Neuron (in vitro differentiated cells): ENCODE results near the gene MFAP4.

Experiments used
- H2AFZ ChIP-seq: one replicate; pipeline ENCODE4 v1.6.1; 2013; ENCODE audit warnings: low read depth, mild to moderate bottlenecking, inconsistent platforms, low read length, moderate library complexity
- H3K27me3 ChIP-seq: one replicate; pipeline ENCODE4 v1.6.1; 2013; ENCODE audit warnings: low read length; ENCODE audit not compliant: insufficient read depth
- H3K36me3 ChIP-seq: one replicate; pipeline ENCODE4 v1.6.1; 2013; ENCODE audit warnings: low read length; ENCODE audit not compliant: insufficient read depth
- H3K4me1 ChIP-seq: one replicate; pipeline ENCODE4 v1.6.1; 2013; ENCODE audit warnings: low read length; ENCODE audit not compliant: insufficient read depth
- H3K4me3 ChIP-seq: 2 replicates; pipeline ENCODE4 v1.5.1; 2013; ENCODE audit warnings: mild to moderate bottlenecking, low read length, moderate library complexity
- H3K9me3 ChIP-seq: one replicate; pipeline ENCODE4 v1.6.1; 2013; ENCODE audit warnings: low read length

The MFAP4 gene, protein sequence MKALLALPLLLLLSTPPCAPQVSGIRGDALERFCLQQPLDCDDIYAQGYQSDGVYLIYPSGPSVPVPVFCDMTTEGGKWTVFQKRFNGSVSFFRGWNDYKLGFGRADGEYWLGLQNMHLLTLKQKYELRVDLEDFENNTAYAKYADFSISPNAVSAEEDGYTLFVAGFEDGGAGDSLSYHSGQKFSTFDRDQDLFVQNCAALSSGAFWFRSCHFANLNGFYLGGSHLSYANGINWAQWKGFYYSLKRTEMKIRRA

GRCh38 chr17:19386974-19387920, at the start of gene MFAP4:
Gene MFAP4 (minus strand): TSS chr17:19387190. CDS start chr17:19387155, 35 bp downstream.
- Histone ChIP-seq H3K9me3 (no peaks in the 10 kb centered on the region), H3K4me3 (no peak within 1 kb of the TSS), H3K4me1 (peaks cover 17% of the 10 kb centered on the region), H3K27me3 (peaks cover 9% of the 10 kb centered on the region), H3K36me3 (peaks cover 29% of the 10 kb centered on the region), H2AFZ (no peak within 1 kb of the TSS)

DNA sequence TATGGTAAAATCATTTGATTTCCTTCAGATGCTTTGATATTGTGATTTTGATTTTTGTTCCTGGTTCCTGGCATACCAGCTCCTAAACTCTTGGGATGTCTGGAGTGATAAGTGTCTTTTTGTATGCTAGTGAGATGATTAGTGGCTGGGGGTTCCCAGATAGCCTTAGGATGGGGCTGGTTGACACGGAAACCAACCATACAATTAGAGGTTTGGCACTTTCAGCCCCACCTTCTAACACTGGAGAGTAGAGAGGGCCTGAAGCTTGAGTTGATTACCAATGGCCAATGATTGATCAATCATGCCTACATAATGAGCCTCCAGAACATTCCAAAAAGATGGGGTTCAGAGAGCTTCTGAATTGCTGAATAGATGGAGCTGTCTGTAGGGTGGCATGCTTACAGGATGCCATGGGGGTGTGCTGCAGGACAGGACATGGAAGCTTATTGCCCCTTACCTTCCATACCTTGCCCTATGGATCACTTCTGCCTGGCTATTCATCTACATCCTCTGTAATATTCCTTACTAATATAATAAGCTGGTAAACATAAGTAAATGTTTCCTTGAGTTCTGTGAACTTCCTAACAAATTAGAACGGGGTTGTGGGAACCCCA, 46.8 kb upstream of the MFAP4 start:
- Histone ChIP-seq H3K27me3 (peaks cover 2% of the 10 kb centered on the region), H3K9me3 (no peaks in the 10 kb centered on the region), H2AFZ (no peak overlapping the region), H3K4me1 (no peaks in the 10 kb centered on the region), H3K4me3 (no peak overlapping the region), H3K36me3 (no peaks in the 10 kb centered on the region)

DNA sequence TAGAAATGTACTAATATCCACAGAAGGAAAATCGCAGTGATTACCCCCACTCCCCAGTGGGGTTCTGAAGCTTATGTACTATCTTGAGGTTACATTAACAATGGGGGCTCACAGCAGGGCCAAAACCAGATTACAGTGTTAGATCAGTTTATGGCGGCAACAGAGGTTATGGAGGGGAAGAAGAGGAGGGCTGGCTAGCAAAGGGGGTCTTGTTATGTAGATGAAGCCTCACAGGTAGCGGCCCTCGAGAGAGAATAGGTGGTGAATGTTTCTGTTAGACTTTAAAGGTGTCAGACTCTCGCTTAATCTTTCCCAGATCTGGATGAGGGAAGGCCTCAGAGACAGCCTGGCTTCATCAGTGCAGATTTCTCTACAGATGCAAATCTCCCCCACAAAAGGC, 46.3 kb upstream of the MFAP4 start:
- H3K4me1 ChIP-seq: no peaks in the 10 kb centered on the region

DNA sequence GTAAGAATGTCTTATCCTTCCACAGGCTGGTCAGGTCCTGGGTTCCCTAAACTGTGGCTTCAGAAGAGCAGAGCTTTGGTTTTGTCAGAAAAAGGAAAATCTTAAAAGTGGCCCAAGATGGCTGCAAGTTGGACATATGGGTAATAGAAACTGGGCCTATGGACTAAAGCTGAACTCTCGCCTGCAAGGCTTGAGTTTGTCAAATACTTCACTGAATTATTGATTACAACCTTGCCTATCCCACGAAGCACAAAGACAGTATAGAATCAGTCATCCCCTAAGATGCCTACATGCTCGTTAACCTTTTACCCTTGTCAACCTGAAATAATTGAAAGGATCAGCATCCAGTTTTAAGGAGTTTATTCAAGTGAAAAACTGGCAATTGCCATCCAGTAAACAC, 44.7 kb upstream of the MFAP4 start:
- Histone ChIP-seq H3K36me3 (no peaks in the 10 kb centered on the region), H3K4me1 (no peaks in the 10 kb centered on the region)

More for the DNA sequence above, 46.3 kb upstream of the MFAP4 start:
- no peaks in the 10 kb centered on the region for H3K9me3 ChIP-seq
- no peak overlapping the region for H2AFZ ChIP-seq
- no peaks in the 10 kb centered on the region for H3K36me3 ChIP-seq
- no peak overlapping the region for H3K4me3 ChIP-seq
- no peaks in the 10 kb centered on the region for H3K27me3 ChIP-seq

GRCh38 chr17:19426631-19427030, 39.6 kb upstream of the MFAP4 start:
- no peaks in the 10 kb centered on the region for H3K36me3 ChIP-seq
- H3K4me1 ChIP-seq: no peaks in the 10 kb centered on the region
- H3K4me3 ChIP-seq: no peak overlapping the region
- H3K27me3 ChIP-seq: no peaks in the 10 kb centered on the region
- no peak overlapping the region for H2AFZ ChIP-seq
- H3K9me3 ChIP-seq: no peaks in the 10 kb centered on the region

More for the DNA sequence above, 44.7 kb upstream of the MFAP4 start:
- Histone ChIP-seq H2AFZ (no peak overlapping the region), H3K4me3 (no peak overlapping the region), H3K27me3 (no peaks in the 10 kb centered on the region), H3K9me3 (no peaks in the 10 kb centered on the region)

- H3K4me3 ChIP-seq: no peak overlapping the region
Measured at GRCh38 chr17:19424934-19425868, 38.2 kb upstream of the MFAP4 start.

GRCh38 chr17:19421926-19422325, 34.9 kb upstream of the MFAP4 start:
- Histone ChIP-seq H2AFZ (no peak overlapping the region), H3K9me3 (no peaks in the 10 kb centered on the region), H3K27me3 (peaks cover 3% of the 10 kb centered on the region), H3K4me3 (no peak overlapping the region), H3K36me3 (no peaks in the 10 kb centered on the region), H3K4me1 (no peaks in the 10 kb centered on the region)

More at GRCh38 chr17:19424934-19425868, 38.2 kb upstream of the MFAP4 start:
- H3K4me1 ChIP-seq: no peaks in the 10 kb centered on the region
- H3K9me3 ChIP-seq: no peaks in the 10 kb centered on the region
- no peaks in the 10 kb centered on the region for H3K27me3 ChIP-seq
- H2AFZ ChIP-seq: no peak overlapping the region
- H3K36me3 ChIP-seq: no peaks in the 10 kb centered on the region

DNA sequence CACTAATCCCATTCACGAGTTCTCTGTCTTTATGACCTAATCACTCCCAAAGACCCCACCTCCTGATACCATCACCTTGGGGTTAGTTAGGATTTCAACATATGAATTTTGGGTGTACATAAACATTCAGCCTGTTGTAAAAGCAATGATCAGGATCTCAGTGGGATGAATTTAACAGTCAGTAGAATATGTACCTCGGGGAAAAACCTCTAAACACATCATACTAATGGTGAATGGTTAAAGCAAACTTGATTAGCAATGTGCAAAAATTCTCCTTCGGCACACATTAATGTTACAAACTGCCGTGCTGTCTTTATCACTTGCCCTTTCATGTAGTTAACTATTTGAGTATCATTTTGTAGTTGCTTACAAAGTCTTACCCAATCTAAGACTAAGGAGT, 34.2 kb upstream of the MFAP4 start:
- H3K4me3 ChIP-seq: no peak overlapping the region
- peaks cover 10% of the 10 kb centered on the region for H3K27me3 ChIP-seq
- no peaks in the 10 kb centered on the region for H3K4me1 ChIP-seq
- no peaks in the 10 kb centered on the region for H3K9me3 ChIP-seq
- H2AFZ ChIP-seq: no peak overlapping the region
- H3K36me3 ChIP-seq: no peaks in the 10 kb centered on the region

- no peaks in the 10 kb centered on the region for H3K4me1 ChIP-seq
- H3K36me3 ChIP-seq: no peaks in the 10 kb centered on the region
- H3K27me3 ChIP-seq: peaks cover 15% of the 10 kb centered on the region
- H3K9me3 ChIP-seq: no peaks in the 10 kb centered on the region
- H3K4me3 ChIP-seq: no peak overlapping the region
- H2AFZ ChIP-seq: no peak overlapping the region
Measured at GRCh38 chr17:19418251-19418992, 31.4 kb upstream of the MFAP4 start.

DNA sequence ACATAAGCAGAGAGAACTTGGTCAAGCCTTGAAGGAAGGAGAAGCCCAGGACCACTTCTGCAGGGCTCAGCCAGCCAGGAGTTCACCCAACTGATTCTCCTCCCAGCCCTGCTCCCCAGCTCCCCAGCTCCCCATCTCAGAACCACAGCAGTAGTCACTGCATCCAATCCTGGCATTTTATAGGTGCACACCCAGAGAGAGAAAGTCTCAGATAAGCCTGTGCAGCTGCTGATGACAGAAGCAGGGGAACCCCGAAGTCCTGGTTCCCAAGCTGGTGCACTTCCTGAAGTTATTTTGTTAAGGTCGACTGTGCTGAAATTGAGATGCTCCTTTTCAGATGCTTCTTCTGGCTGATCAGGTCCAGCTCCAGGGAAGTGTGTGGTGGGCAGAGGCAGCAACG, 30.6 kb upstream of the MFAP4 start:
- no peak overlapping the region for H3K4me3 ChIP-seq
- no peaks in the 10 kb centered on the region for H3K36me3 ChIP-seq
- peaks cover 15% of the 10 kb centered on the region for H3K27me3 ChIP-seq
- H2AFZ ChIP-seq: no peak overlapping the region
- no peaks in the 10 kb centered on the region for H3K4me1 ChIP-seq
- no peaks in the 10 kb centered on the region for H3K9me3 ChIP-seq

- Histone ChIP-seq H3K9me3 (no peaks in the 10 kb centered on the region), H3K27me3 (peaks cover 15% of the 10 kb centered on the region), H3K4me1 (peaks cover 2% of the 10 kb centered on the region), H2AFZ (no peak overlapping the region), H3K4me3 (no peak overlapping the region), H3K36me3 (no peaks in the 10 kb centered on the region)
Measured at GRCh38 chr17:19415806-19416775, 29.1 kb upstream of the MFAP4 start.
